ENCODE measurements around the gene GPSM1.

Gene GPSM1

DNA sequence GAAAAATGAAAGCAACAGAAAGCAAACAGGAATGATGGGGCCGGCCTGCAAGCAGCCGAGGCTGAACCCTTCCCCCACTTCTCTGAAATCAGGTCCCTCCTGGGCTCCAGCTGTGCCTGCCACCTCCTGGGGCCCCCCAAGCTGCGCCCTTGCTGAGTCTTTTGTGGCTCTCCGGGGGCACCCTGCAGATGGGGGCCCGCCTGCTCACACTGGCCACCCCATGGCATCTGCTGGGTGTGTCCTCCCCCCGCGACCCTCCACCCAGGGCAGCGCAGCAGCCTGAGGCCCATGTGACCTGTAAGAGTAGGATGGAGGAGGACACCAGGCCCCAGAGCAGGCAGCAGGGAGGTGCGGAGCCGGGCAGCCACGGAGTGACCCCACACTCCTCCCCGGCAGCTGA lies 5.7 kb downstream of the GPSM1 start:
- H3K4me3 ChIP-seq, result no peak overlapping the region
- TF ChIP-seq EZH2 (IDR thresholded peaks at IDR 0.05) (no peak), POLR2AphosphoS5 (IDR thresholded peaks at IDR 0.05; ENCODE audit: borderline replicate concordance, low read depth, low read length) (no peak), FOXP2 (optimal IDR thresholded peaks at IDR 0.05; ENCODE audit: control extremely low read depth, extremely low read length, insufficient read depth) (no peak)
- H3K27ac ChIP-seq, result no peak overlapping the region
- no peak for DNase-seq (ENCODE audit: low read depth, low spot score)
- no peaks in the 10 kb centered on the region for H3K9me3 ChIP-seq (ENCODE audit: low read depth, low read length)
- peaks cover 4% of the 10 kb centered on the region; the same call in 1 of the 2 replicates for H3K36me3 ChIP-seq (ENCODE audit: insufficient read depth, low read length)
- no peak overlapping the region for H3K9ac ChIP-seq (ENCODE audit: insufficient read length)

DNA sequence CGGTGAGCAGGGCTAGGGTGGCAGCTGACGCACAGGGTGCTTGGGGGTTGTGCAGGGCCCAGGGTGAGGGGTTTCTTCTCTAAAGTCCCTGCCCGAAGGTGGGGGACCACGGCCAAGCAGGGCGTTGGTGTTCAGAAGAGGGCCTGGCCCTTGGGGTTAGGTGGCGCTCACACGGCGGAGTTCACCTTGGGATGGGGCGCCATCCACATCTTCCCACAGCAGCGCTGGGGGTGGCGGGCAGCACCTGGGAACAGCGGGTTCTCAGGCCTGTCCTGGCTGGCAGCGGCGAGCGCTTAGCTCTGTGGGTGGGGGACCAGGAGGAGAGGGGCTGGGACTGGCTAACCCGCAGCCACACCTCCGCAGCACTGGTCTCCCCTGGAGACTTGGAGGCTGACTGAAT lies 6.1 kb downstream of the GPSM1 start:
- H3K9ac ChIP-seq (ENCODE audit: insufficient read length), result no peak overlapping the region
- no peak for TF ChIP-seq POLR2AphosphoS5 (IDR thresholded peaks at IDR 0.05; ENCODE audit: borderline replicate concordance, low read depth, low read length)
- no peak for TF ChIP-seq EZH2 (IDR thresholded peaks at IDR 0.05)
- TF ChIP-seq FOXP2 (optimal IDR thresholded peaks at IDR 0.05; ENCODE audit: control extremely low read depth, extremely low read length, insufficient read depth), result no peak
- H3K4me3 ChIP-seq, result no peak overlapping the region
- no peak overlapping the region for H3K27ac ChIP-seq
- no peak for DNase-seq (ENCODE audit: low read depth, low spot score)
- H3K36me3 ChIP-seq (ENCODE audit: insufficient read depth, low read length), result peaks cover 5% of the 10 kb centered on the region; the same call in 1 of the 2 replicates
- no peaks in the 10 kb centered on the region for H3K9me3 ChIP-seq (ENCODE audit: low read depth, low read length)

DNA sequence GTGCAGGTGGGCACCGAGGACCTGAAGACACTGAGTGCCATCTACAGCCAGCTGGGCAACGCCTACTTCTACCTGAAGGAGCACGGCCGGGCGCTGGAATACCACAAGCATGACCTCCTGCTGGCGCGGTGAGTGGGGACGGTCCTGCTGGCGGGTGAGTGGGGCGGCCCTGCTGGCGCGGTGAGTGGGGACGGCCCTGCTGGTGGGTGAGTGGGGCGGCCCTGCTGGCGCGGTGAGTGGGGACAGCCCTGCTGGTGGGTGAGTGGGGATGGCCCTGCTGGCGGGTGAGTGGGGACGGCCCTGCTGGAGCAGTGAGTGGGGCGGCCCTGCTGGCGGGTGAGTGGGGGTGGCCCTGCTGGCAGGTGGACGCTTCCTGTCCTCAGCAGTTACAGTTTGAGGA lies 7.2 kb downstream of the GPSM1 start:
- Histone ChIP-seq H3K36me3 (ENCODE audit: insufficient read depth, low read length) (peaks cover 6% of the 10 kb centered on the region; the same call in 1 of the 2 replicates), H3K27ac (no peak overlapping the region), H3K4me3 (no peak overlapping the region), H3K9ac (ENCODE audit: insufficient read length) (no peak overlapping the region), H3K9me3 (ENCODE audit: low read depth, low read length) (no peaks in the 10 kb centered on the region)
- no peak for DNase-seq (ENCODE audit: low read depth, low spot score)
- TF ChIP-seq EZH2 (IDR thresholded peaks at IDR 0.05), result no peak
- no peak for TF ChIP-seq POLR2AphosphoS5 (IDR thresholded peaks at IDR 0.05; ENCODE audit: borderline replicate concordance, low read depth, low read length)
- no peak for TF ChIP-seq FOXP2 (optimal IDR thresholded peaks at IDR 0.05; ENCODE audit: control extremely low read depth, extremely low read length, insufficient read depth)

DNA sequence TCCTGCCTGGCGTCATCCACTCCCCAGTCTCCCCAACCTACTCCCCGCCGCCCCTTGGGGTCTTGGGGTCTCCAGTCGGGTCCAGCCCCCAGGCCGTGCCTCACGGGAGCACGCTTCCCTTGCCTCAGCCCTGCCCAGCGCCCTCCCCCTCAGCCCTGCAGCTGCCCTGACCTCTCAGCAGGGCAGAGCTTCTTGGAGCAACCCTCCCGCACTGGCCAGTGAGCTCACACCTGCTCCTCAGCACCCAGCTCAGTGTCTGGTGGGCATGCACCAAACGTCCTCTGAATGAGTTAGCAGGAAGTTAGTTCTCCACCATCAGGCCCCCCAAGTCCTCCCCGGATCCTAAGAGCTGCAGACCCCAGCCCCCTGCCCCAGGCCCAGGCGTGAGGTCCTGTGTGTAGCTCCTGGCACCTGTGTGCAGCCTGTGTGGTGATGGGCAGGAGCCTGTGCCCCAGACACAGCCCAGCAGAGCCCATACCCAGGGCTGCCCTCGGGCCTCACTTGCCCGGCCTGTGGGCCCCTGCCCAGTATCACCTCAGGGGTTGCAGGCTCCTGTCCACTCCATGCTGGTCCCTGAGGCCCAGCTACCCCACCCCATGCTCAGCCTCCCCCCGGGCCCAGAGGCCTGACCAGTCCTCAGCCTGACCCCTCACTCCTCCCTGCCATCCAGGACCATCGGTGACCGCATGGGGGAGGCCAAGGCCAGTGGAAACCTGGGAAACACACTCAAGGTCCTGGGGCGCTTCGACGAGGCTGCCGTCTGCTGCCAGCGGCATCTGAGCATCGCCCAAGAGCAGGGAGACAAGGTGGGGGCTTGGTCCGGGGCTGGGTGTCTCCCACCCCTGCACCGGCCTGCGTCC lies 8.2 kb downstream of the GPSM1 start:
- DNase-seq (ENCODE audit: low read depth, low spot score), result no peak
- TF ChIP-seq EZH2 (IDR thresholded peaks at IDR 0.05) (no peak), POLR2AphosphoS5 (IDR thresholded peaks at IDR 0.05; ENCODE audit: borderline replicate concordance, low read depth, low read length) (no peak), FOXP2 (optimal IDR thresholded peaks at IDR 0.05; ENCODE audit: control extremely low read depth, extremely low read length, insufficient read depth) (no peak)
- H3K36me3 ChIP-seq (ENCODE audit: insufficient read depth, low read length), result peaks cover 6% of the 10 kb centered on the region; the same call in 1 of the 2 replicates
- no peaks in the 10 kb centered on the region for H3K9me3 ChIP-seq (ENCODE audit: low read depth, low read length)
- no peak overlapping the region for H3K9ac ChIP-seq (ENCODE audit: insufficient read length)
- no peak overlapping the region for H3K27ac ChIP-seq
- H3K4me3 ChIP-seq, result no peak overlapping the region

DNA sequence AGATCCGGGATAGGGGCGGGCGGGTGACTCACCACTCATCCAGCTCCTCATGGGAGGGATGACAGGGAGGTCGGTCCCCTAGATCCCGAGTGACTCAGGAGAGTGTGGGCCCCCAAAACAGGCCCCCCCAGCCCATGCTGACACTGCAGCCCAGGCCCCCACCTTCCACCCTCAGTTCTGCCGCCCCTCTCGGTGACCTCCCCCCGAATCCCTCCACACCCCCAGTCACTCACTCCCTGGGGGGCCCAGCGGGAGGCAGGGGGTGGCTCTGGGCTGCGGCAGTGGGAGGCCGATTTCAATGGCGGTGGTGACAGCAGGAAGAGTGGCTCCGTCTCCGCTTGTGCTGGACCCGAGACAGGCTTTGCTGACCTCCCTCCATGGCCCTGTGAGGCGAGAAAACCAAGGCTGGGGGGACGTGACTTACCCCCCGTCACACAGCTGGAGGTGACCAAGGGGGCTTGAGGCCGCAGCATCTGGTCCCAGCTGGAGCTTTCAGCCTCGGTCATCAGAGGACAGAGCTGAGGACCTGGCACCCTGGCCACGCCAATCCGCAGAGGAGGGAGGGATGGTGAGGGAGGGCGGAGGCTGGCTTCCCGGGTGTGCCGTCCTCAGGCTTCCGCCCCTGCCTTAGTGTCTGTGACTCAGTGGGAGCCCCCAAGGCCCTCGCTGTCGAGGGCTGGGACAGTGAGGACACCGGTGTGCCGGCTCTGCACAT lies 9.0 kb downstream of the GPSM1 start:
- no peak overlapping the region for H3K27ac ChIP-seq
- peaks cover 6% of the 10 kb centered on the region; the same call in 1 of the 2 replicates for H3K36me3 ChIP-seq (ENCODE audit: insufficient read depth, low read length)
- TF ChIP-seq FOXP2 (optimal IDR thresholded peaks at IDR 0.05; ENCODE audit: control extremely low read depth, extremely low read length, insufficient read depth), result no peak
- no peak for TF ChIP-seq EZH2 (IDR thresholded peaks at IDR 0.05)
- TF ChIP-seq POLR2AphosphoS5 (IDR thresholded peaks at IDR 0.05; ENCODE audit: borderline replicate concordance, low read depth, low read length), result no peak
- no peak for DNase-seq (ENCODE audit: low read depth, low spot score)
- no peaks in the 10 kb centered on the region for H3K9me3 ChIP-seq (ENCODE audit: low read depth, low read length)
- no peak overlapping the region for H3K9ac ChIP-seq (ENCODE audit: insufficient read length)
- no peak overlapping the region for H3K4me3 ChIP-seq

DNA sequence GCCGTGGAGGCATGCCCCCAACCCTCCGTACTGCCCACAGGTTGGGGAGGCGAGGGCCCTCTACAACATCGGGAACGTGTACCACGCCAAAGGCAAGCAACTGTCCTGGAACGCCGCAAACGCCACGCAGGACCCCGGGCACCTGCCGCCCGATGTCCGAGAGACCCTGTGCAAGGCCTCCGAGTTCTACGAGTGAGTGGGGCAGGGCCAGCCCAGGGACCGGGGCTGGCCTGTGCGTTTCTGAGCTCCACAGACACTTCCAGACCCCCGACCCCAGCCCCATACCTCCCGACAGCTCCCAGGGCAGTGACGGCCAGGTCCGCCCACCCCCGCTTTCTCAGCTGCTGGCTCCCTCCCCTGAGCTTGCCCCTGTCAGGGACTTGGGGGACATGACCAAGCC lies 9.5 kb downstream of the GPSM1 start:
- peaks cover 6% of the 10 kb centered on the region; the same call in 1 of the 2 replicates for H3K36me3 ChIP-seq (ENCODE audit: insufficient read depth, low read length)
- H3K9me3 ChIP-seq (ENCODE audit: low read depth, low read length), result no peaks in the 10 kb centered on the region
- H3K9ac ChIP-seq (ENCODE audit: insufficient read length), result no peak overlapping the region
- no peak overlapping the region for H3K27ac ChIP-seq
- TF ChIP-seq FOXP2 (optimal IDR thresholded peaks at IDR 0.05; ENCODE audit: control extremely low read depth, extremely low read length, insufficient read depth), result no peak
- no peak for TF ChIP-seq POLR2AphosphoS5 (IDR thresholded peaks at IDR 0.05; ENCODE audit: borderline replicate concordance, low read depth, low read length)
- TF ChIP-seq EZH2 (IDR thresholded peaks at IDR 0.05), result no peak
- no peak overlapping the region for H3K4me3 ChIP-seq
- DNase-seq (ENCODE audit: low read depth, low spot score), result no peak

DNA sequence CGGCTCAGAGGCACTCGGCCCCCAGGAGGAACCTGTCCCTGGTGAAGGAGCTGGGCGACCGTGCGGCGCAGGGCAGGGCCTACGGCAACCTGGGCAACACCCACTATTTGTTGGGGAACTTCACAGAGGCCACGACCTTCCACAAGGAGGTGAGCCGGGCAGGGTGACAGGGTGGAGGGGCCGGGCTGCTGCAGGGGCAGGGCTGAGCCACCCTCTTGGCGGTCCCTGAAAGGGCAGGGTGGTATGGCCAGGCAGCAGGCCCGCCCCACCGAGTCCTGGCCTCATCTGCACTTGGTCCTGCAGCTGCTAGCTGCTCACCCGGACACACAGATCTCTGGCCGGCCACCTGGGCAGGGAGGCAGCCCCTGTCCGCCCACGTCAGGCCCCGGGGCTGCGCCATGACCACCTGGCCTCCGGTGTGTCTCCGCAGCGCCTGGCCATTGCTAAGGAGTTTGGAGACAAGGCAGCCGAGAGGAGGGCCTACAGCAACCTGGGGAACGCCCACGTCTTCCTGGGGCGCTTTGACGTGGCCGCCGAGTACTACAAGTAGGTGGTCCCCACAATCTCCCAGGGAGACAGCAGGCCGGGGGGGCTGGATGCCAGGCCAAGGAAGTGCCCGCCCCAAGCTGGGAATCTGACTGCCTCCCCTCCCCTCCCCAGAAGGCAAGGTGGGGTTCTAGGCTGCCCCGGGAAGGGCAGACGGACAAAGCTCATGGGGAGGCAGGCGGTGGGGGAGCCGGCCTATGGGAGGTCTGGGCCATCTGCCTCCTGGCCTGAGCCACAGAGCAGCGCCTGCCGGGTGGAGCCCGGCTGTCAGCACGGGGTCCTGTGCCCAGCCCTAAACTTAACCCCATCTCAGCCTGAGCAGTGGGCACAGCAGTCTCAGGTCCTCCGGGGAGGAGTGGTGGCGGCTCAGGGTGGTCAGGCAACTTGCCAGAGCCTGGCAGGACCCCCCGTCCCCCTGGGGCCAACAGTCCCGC lies 10.4 kb downstream of the GPSM1 start:
- no peaks in the 10 kb centered on the region for H3K9me3 ChIP-seq (ENCODE audit: low read depth, low read length)
- no peak overlapping the region for H3K27ac ChIP-seq
- H3K4me3 ChIP-seq, result no peak overlapping the region
- H3K9ac ChIP-seq (ENCODE audit: insufficient read length), result no peak overlapping the region
- DNase-seq (ENCODE audit: low read depth, low spot score), result no peak
- peaks cover 6% of the 10 kb centered on the region; the same call in 1 of the 2 replicates for H3K36me3 ChIP-seq (ENCODE audit: insufficient read depth, low read length)
- TF ChIP-seq EZH2 (IDR thresholded peaks at IDR 0.05), result no peak
- no peak for TF ChIP-seq POLR2AphosphoS5 (IDR thresholded peaks at IDR 0.05; ENCODE audit: borderline replicate concordance, low read depth, low read length)
- TF ChIP-seq FOXP2 (optimal IDR thresholded peaks at IDR 0.05; ENCODE audit: control extremely low read depth, extremely low read length, insufficient read depth), result no peak
